Immature natural killer cell (primary cell): ENCODE results near the gene HOOK1. TPM values are rescaled to one million over a fixed set of nuclear protein-coding genes. Genes with fewer than 3 reads are reported as not detected.
A peak's percentile ranks its signal among the peaks of the same experiment; 100 is the strongest.

Source experiments
- DNase-seq, 3 donors: peaks; one replicate each; pipeline ENCODE4 v3.0.0; 2022; ENCODE audit warnings: mixed read lengths in 1 of 3
- H3K27ac Mint-ChIP-seq, 6 donors: one replicate each; pipeline ENCODE4 v1.8.0; 2020; ENCODE audit warnings: mixed read lengths in 6 of 6, mild to moderate bottlenecking in 5 of 6, inconsistent platforms in 4 of 6, moderate library complexity in 3 of 6
- H3K27me3 Mint-ChIP-seq, 3 donors: one replicate each; pipeline ENCODE4 v1.8.0; 2020 to 2021; ENCODE audit warnings: low read depth in 3 of 3, mild to moderate bottlenecking in 3 of 3, mixed read lengths in 3 of 3, moderate library complexity in 3 of 3, inconsistent platforms in 1 of 3
- H3K36me3 Mint-ChIP-seq, 3 donors: one replicate each; pipeline ENCODE4 v1.8.0; 2020; ENCODE audit warnings: mixed read lengths in 3 of 3, inconsistent platforms in 2 of 3, mild to moderate bottlenecking in 2 of 3
- H3K4me1 Mint-ChIP-seq, 2 donors: one replicate each; pipeline ENCODE4 v1.8.0; 2020; ENCODE audit warnings: inconsistent platforms in 2 of 2, mild to moderate bottlenecking in 2 of 2, mixed read lengths in 2 of 2, moderate library complexity in 1 of 2
- H3K4me3 Mint-ChIP-seq, 5 donors: one replicate each; pipeline ENCODE4 v1.8.0; 2020; ENCODE audit warnings: mild to moderate bottlenecking in 5 of 5, mixed read lengths in 5 of 5, inconsistent platforms in 3 of 5, moderate library complexity in 3 of 5
- H3K9me3 Mint-ChIP-seq, 6 donors: one replicate each; pipeline ENCODE4 v1.8.0; 2020; ENCODE audit warnings: mild to moderate bottlenecking in 6 of 6, mixed read lengths in 6 of 6, inconsistent platforms in 4 of 6, moderate library complexity in 3 of 6
- polyA plus RNA-seq, 3 donors: library from polyadenylated mRNA; unstranded; fragments of 300-500 nt; fragmentation: Illumina TruSeq; gene quantifications; one replicate each; pipeline ENCODE4 v1.2.3, GENCODE V29; 2021

The HOOK1 gene
- 1 to 10 TPM in 2 of 3 donors, not detected in 1; 1.1 to 5.1 TPM for polyA plus RNA-seq

DNA sequence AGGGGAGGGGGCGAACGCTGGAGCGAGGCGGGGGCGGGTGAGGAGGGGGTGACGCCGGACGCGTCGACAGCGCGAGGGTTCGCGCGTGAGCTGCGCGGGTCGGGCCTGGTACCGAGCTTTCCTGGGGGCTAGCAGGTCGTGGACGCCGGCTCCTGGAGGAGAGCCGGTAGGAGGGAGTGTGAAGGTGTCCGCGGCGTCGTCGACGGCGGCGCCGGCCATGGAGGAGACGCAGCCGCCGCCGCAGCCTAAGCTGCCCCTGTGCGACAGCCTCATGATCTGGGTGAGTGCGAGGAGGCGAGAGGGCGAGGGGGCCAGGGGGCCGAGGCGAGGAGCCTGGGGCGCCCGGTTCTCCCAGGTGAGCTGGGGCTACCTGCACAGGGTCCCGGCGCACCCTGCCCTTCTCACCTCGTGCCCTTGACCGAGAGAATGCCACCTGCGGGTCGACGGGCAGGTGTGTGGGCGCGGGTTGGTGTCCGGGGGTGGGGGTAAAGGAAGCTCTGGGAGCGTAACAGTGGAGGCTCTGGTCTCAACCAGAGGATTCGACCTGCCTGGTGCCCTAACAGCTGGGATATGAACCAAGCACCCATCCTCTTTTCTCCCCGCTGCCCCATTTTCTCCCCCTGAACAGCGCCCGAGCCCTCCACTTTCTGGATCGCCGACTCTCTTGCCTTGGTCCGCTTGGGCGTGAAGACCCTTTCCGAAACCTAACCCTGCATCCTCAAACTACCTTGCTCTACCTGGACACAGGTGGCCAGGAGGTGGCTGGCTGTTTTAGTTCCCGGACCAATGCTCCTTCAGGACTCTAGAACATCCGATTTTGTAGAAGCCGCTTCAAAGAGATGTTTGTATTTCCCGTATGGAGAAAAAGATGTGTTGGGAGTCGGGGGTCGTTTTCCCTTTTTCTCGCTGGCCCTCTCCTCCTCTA, at the start of gene HOOK1:
Gene HOOK1 (plus strand): TSS at position 49 of the 925 bp plus-strand sequence. CDS start 169 bp downstream, at position 218.
- DNase-seq: no peak
- Mint-ChIP-seq H3K27me3 (peaks cover 7 to 13% (median 12%) of the 10 kb centered on the region in 3 donors), H3K9me3 (no peaks in the 10 kb centered on the region), H3K4me1 (peaks cover 7 to 15% of the 10 kb centered on the region in 2 donors), H3K27ac (peak within 1 kb of the TSS in 5 of 6 donors; percentile 41 to 78 (median 71)), H3K36me3 (no peaks in the 10 kb centered on the region), H3K4me3 (peak within 1 kb of the TSS in 3 of 5 donors; percentile 81 to 91 (median 85))

DNA sequence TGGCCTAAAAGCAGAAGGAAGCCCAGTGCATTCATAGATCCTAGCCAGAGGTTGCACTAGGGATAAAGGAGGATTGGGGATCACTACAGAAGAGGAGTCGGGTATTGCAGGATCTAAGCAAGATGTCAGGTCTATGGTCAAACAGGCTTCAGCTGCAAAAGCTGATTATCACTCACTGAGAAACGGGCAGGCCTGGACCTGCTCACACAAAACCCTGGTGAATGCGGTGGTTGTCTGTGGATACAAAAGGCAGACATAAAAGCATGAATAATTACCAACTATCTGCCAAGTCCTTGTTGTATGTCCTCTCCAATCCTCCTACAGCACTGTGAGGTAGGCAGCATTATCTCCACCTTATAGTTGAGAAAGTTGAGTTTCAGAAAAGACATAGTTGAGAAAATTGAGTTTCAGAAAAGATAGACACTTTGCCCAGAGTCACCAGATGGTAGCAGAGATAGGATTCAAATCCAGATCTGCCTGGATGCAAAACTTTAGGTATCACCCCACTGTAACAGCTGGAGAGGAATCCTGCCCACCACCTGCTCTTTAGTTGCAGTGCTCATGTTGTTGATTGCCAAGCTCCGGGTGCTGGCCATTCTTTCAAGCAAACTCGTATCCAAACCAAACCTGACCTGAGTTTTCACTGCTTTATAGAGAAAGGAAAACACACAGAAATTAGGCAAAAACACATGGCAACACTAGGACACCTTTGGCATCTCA, 49.6 kb upstream of the HOOK1 start:
- no peak overlapping the region for H3K27ac Mint-ChIP-seq
- no peaks in the 10 kb centered on the region for H3K9me3 Mint-ChIP-seq
- H3K4me3 Mint-ChIP-seq: no peak overlapping the region
- no peaks in the 10 kb centered on the region for H3K4me1 Mint-ChIP-seq
- DNase-seq: no peak
- H3K27me3 Mint-ChIP-seq: peaks cover 0 to 4% (median 0%) of the 10 kb centered on the region in 3 donors
- peaks cover 0 to 5% (median 4%) of the 10 kb centered on the region in 3 donors for H3K36me3 Mint-ChIP-seq

DNA sequence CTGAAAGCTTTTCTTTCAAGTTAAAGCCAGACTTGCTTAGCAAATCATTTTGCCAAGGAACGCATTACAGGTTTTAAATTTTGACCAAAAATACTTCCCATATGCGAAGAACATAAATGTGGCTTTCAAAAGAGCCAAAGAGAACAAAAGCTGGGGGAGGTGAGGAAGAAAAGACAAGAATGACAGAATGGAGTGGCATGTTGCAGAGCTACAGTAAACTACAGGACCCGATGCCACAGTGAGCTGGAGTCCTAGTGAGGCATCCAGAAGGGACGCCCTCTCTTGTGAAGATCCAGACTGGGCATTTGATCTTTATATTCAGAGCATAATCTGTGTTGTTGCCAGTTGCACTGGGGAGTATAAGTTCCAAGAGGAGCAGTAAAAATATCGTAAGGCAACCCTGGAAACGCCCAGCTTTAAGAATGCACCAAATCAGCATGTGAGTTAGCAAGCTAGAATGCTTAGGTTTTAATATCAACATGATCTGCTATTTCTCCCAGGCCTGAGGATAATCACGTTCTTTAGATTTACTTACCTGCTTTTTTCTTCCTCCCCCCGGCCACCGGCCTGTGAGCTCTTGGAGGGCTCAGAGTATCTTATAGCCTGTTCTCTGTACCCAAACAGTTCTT, 48.4 kb upstream of the HOOK1 start:
- H3K27ac Mint-ChIP-seq: no peak overlapping the region
- no peak for DNase-seq
- peaks cover 0 to 4% (median 0%) of the 10 kb centered on the region in 3 donors for H3K27me3 Mint-ChIP-seq
- peaks cover 0 to 5% (median 4%) of the 10 kb centered on the region in 3 donors for H3K36me3 Mint-ChIP-seq
- no peaks in the 10 kb centered on the region for H3K9me3 Mint-ChIP-seq
- no peaks in the 10 kb centered on the region for H3K4me1 Mint-ChIP-seq
- H3K4me3 Mint-ChIP-seq: no peak overlapping the region

DNA sequence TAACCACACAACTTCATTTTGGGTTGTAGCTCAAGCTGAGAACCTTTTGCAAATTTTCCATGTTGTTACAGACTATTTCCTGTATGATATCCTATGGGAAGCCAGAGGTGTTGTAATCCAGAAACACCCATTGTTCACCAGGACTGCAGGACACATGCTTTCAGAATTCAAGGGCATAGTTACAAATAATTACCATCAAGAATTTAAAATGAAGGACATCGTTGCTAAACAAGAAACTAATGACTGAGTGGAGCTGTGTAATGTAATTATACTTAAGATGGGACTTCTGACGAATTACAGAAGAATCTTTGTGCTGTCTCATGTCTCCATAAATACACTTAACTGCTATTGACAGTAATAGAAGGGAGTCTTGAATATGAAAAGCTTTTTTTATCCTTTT, 47.6 kb upstream of the HOOK1 start:
- H3K4me1 Mint-ChIP-seq: no peaks in the 10 kb centered on the region
- H3K4me3 Mint-ChIP-seq: no peak overlapping the region
- no peaks in the 10 kb centered on the region for H3K9me3 Mint-ChIP-seq
- peaks cover 0 to 5% (median 4%) of the 10 kb centered on the region in 3 donors for H3K36me3 Mint-ChIP-seq
- H3K27ac Mint-ChIP-seq: no peak overlapping the region
- peaks cover 0 to 4% (median 0%) of the 10 kb centered on the region in 3 donors for H3K27me3 Mint-ChIP-seq
- DNase-seq: no peak

DNA sequence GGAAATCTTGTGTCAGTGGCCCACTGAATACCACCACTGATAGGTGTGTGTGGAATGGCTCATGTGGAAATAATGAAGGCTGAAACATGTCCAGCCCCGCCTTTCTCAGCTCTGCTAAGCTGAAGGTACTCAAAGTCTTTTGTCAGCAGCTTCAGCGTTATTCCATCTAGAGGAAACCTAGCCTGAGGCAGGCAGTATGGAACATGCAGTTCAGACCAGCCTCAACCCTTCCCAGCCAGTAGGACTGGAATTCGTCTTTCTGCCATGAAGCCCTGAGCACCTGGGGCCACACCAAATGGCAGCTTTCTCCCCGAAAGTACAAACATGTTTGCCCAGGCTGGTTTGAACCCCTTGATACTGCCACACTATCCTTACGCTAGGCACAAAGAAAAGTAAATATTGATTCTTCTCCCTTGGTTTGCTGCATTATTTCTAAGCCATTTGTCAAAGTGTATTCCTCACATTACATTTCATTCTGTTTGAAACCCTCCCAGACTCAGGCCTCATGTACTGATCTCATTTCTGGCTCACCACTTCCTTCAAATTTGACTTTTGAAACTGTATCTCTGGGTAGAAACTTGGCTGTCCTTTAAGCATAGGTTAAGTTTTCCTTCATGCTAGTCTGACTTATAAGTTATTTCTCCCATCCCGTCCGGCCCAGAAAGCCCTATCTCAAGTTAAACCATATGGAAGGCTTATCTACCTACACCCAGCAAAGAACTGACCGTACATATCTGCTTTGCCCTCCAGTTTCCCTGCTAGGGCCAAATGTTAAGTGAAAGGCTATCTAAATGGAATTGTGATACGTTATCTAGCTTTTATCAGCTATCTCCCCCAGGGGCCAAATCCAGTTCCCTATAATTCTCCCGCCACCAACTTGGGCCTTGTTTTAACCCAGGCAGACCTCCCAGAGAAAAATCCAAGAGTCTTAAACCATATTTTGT, 45.7 kb upstream of the HOOK1 start:
- no peak for DNase-seq
- Mint-ChIP-seq H3K4me3 (no peak overlapping the region), H3K27me3 (peaks cover 0 to 4% (median 0%) of the 10 kb centered on the region in 3 donors), H3K27ac (no peak overlapping the region), H3K9me3 (no peaks in the 10 kb centered on the region), H3K4me1 (no peaks in the 10 kb centered on the region), H3K36me3 (peaks cover 0 to 4% (median 0%) of the 10 kb centered on the region in 3 donors)

DNA sequence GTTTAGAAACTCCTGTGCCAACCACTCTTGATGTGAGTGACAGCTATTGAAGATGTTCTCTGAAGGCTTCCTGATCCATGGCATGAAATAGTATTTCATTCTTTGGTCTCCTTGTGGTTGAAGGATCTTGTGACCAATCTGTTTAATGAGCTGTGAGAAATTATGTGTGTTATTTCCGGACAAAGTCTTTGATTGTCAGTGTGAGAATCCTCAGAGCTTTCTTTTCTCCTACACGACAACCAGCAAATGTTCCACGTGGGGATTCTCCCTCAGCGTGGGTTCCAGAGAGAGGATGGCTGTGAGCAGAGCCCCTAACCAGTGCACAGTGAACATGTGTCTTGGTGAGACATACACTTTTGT, 45.0 kb upstream of the HOOK1 start:
- no peak for DNase-seq
- Mint-ChIP-seq H3K9me3 (no peaks in the 10 kb centered on the region), H3K36me3 (peaks cover 0 to 3% (median 3%) of the 10 kb centered on the region in 3 donors), H3K27ac (no peak overlapping the region), H3K27me3 (peaks cover 0 to 4% (median 0%) of the 10 kb centered on the region in 3 donors), H3K4me1 (no peaks in the 10 kb centered on the region), H3K4me3 (no peak overlapping the region)

DNA sequence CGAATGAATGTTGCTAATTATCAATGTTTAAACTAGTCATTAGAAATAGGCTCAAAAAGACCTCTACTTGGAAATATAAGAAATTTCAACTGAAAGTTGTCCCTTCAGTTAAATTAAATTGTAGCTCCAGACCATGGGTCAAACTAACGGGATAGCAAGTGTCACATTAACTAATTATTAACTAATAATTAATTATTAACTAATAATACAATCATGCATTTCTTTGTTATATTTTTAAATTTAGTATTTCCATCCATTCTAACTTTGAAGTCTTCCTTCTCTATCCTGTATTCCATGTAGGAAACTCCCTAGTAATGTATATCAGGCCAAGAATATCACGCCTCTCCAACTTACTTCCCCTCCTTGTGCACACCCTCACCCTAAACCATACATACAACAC, 43.4 kb upstream of the HOOK1 start:
- no peak for DNase-seq
- Mint-ChIP-seq H3K27ac (no peak overlapping the region), H3K4me3 (no peak overlapping the region), H3K4me1 (no peaks in the 10 kb centered on the region), H3K9me3 (no peaks in the 10 kb centered on the region), H3K27me3 (peaks cover 0 to 2% (median 0%) of the 10 kb centered on the region in 3 donors), H3K36me3 (peaks cover 0 to 3% (median 0%) of the 10 kb centered on the region in 3 donors)

DNA sequence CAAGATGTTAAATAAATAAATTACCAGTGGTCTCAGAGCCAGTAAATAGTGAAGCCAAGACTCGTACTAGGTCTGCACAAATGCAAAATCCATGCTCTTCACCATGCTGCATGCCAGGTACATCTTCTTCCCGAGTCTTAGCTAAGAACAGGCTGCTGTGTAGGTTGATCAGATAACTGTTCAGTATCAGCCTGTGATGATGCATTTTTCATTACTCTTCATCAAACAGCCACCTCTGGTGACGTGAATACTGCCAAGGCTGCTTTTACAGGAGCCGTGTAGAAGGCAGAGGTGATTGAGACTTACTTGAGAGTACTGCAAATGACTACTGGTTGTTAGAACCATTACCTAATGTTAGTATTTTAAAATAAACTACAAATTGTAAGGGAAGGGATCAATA, 39.3 kb upstream of the HOOK1 start:
- Mint-ChIP-seq H3K4me3 (no peak overlapping the region), H3K27ac (no peak overlapping the region), H3K4me1 (no peaks in the 10 kb centered on the region), H3K9me3 (no peaks in the 10 kb centered on the region), H3K27me3 (peaks cover 0 to 3% (median 2%) of the 10 kb centered on the region in 3 donors), H3K36me3 (peaks cover 0 to 3% (median 0%) of the 10 kb centered on the region in 3 donors)
- no peak for DNase-seq

DNA sequence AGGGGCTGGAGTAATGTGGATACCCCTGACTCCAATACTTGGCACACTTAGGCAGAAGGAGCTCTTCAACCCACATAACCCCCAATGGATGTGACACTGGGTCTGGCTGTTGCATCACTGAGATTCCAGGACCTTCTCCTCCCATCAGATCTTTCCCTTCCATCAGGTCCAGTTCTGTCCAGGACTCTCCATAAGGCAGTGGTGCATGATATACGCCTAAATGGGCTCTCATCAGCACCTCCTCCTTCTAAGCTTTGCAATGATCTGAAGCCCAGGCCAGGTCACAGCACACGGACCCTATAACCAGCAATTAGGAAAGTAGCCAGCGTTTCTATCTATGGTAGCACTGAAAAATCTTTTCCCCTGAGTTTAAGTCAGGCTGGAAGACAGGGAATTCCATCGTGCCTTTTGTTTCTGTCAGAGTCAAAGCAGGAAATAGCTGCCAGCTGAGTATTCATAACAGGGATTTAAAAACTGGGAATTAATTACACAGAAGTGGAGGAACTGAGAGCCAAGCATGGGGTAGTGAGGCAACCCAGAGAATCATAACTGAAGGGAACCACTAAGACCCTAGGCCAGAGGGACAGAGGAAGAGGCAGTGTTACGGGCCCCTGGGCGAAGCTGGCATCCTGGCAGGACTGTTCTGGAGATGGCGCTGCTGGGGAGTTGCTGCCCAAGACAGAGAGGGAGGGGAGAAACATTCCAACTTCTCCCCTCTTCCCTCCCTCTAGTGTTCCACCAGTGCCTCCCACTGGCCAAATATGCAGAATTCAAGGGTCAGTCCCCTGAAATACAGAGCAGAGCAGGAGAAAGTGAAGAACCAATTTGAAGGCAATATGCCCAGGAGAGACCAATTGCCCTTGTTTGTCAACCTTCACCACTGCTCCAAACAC, 37.5 kb upstream of the HOOK1 start:
- H3K27ac Mint-ChIP-seq: no peak overlapping the region
- H3K36me3 Mint-ChIP-seq: peaks cover 0 to 3% (median 0%) of the 10 kb centered on the region in 3 donors
- no peaks in the 10 kb centered on the region for H3K9me3 Mint-ChIP-seq
- DNase-seq: no peak
- H3K27me3 Mint-ChIP-seq: peaks cover 0 to 3% (median 2%) of the 10 kb centered on the region in 3 donors
- H3K4me3 Mint-ChIP-seq: no peak overlapping the region
- no peaks in the 10 kb centered on the region for H3K4me1 Mint-ChIP-seq

DNA sequence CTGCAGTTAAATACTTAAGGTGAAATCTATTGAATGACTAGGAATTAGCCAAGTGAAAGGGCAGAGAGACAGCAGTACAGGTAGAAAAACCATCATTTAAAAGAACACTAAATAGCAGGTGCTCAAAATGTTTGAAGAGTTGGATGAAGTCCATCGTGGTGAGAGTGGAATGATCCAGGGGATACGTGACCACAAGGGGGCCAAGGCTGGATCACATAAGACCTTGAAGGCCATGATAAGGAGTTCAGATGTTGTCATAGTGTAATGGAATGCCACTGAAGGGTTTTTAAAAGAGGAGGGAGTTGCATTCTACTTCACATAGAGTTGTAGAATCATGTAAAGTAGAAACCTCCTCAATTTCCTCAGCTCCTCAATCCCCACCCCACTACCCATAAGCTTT, 34.8 kb upstream of the HOOK1 start:
- H3K4me1 Mint-ChIP-seq: no peaks in the 10 kb centered on the region
- H3K9me3 Mint-ChIP-seq: no peaks in the 10 kb centered on the region
- DNase-seq: no peak
- no peak overlapping the region for H3K4me3 Mint-ChIP-seq
- H3K27me3 Mint-ChIP-seq: peaks cover 0 to 3% (median 2%) of the 10 kb centered on the region in 3 donors
- no peak overlapping the region for H3K27ac Mint-ChIP-seq
- H3K36me3 Mint-ChIP-seq: no peaks in the 10 kb centered on the region

DNA sequence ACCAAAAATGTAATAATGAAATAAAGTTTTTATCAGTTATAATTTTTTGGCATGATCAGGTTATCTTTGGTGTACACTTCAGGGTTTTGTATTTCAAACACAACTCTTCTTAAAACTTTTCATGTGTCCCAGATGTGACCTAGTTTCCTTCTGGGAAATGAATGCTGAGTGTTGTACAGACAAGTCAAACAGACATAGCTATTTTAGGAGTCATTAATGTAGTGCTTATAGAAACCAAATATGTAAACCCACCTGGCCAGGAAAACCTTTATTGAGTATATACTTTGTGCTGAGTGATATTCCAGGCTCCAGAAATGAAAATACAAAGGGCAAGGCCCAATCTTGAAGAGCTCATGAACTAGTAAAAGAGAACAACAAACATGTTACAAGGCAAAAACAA, 25.9 kb upstream of the HOOK1 start:
- DNase-seq: no peak
- H3K4me1 Mint-ChIP-seq: no peaks in the 10 kb centered on the region
- H3K4me3 Mint-ChIP-seq: no peak overlapping the region
- H3K36me3 Mint-ChIP-seq: peaks cover 0 to 9% (median 5%) of the 10 kb centered on the region in 3 donors
- peaks cover 4 to 16% (median 6%) of the 10 kb centered on the region in 3 donors for H3K27me3 Mint-ChIP-seq
- no peak overlapping the region for H3K27ac Mint-ChIP-seq
- H3K9me3 Mint-ChIP-seq: peaks cover 9 to 30% (median 18%) of the 10 kb centered on the region in 6 donors

DNA sequence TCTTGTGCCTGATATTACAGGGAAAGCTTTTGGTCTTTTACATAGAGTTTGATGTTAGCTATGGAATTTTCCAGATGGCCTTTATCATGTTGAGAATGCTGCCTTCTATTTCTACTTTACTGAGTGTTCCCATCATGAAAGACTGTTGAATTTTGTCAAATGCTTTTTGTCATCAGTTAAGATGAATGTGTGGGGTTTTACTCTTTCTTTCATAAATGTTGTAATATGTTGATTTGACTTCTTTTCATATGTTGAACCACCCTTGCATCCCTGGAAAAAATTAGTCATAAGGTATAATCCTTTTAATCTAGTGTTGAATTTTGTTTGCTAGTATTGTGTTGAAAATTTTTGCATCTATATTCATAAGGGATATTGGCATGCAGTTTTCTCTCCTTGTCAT, 16.1 kb upstream of the HOOK1 start:
- Mint-ChIP-seq H3K9me3 (peaks cover 5 to 17% (median 12%) of the 10 kb centered on the region in 6 donors), H3K27me3 (peaks cover 3 to 13% (median 5%) of the 10 kb centered on the region in 3 donors), H3K36me3 (peaks cover 0 to 7% (median 0%) of the 10 kb centered on the region in 3 donors), H3K4me3 (no peak overlapping the region), H3K4me1 (no peaks in the 10 kb centered on the region), H3K27ac (no peak overlapping the region)
- DNase-seq: no peak
